ENCODE measurements around the gene FAXDC2.
A peak's percentile ranks its signal among the peaks of the same experiment; 100 is the strongest.
"Not testable (repeated sequence)": the region's sequence is repeated elsewhere in the genome, so short reads cannot be mapped to it uniquely, and the experiment has no call there.

Gene FAXDC2

GRCh38 chr5:154857530-154858296 is 7.3 kb upstream of the FAXDC2 start:
- H3K9me3 Mint-ChIP-seq, result no peaks in the 10 kb centered on the region
- H3K27me3 Mint-ChIP-seq (ENCODE audit: low read depth), result no peaks in the 10 kb centered on the region
- peak overlapping the region; percentile 98 for H3K27ac Mint-ChIP-seq
- H3K36me3 Mint-ChIP-seq (ENCODE audit: low read depth), result peaks cover 29% of the 10 kb centered on the region
- H3K4me1 Mint-ChIP-seq (ENCODE audit: low read depth), result peaks cover 32% of the 10 kb centered on the region
- peak overlapping the region; percentile 97 for H3K4me3 Mint-ChIP-seq
- DNase-seq (ENCODE audit: low spot score), result peak; percentile 87

- H3K4me3 Mint-ChIP-seq, result no peak overlapping the region
These were observed 948 bp upstream of the FAXDC2 start for GRCh38 chr5:154851351-154851750.

GRCh38 chr5:154849791-154850201 is 607 bp downstream of the FAXDC2 start:
- no peak for DNase-seq (ENCODE audit: low spot score)
- Mint-ChIP-seq H3K4me3 (no peak overlapping the region), H3K27ac (no peak overlapping the region), H3K36me3 (ENCODE audit: low read depth) (no peaks in the 10 kb centered on the region), H3K27me3 (ENCODE audit: low read depth) (no peaks in the 10 kb centered on the region), H3K9me3 (no peaks in the 10 kb centered on the region), H3K4me1 (ENCODE audit: low read depth) (peaks cover 3% of the 10 kb centered on the region)

More at GRCh38 chr5:154851351-154851750, 948 bp upstream of the FAXDC2 start:
- H3K27me3 Mint-ChIP-seq (ENCODE audit: low read depth), result no peaks in the 10 kb centered on the region
- no peak for DNase-seq (ENCODE audit: low spot score)
- peaks cover 3% of the 10 kb centered on the region for H3K4me1 Mint-ChIP-seq (ENCODE audit: low read depth)
- no peaks in the 10 kb centered on the region for H3K9me3 Mint-ChIP-seq
- H3K36me3 Mint-ChIP-seq (ENCODE audit: low read depth), result no peaks in the 10 kb centered on the region
- no peak overlapping the region for H3K27ac Mint-ChIP-seq

- Mint-ChIP-seq H3K9me3 (no peaks in the 10 kb centered on the region), H3K4me3 (no peak overlapping the region), H3K27me3 (ENCODE audit: low read depth) (no peaks in the 10 kb centered on the region), H3K4me1 (ENCODE audit: low read depth) (peaks cover 3% of the 10 kb centered on the region), H3K36me3 (ENCODE audit: low read depth) (no peaks in the 10 kb centered on the region), H3K27ac (no peak overlapping the region)
- no peak for DNase-seq (ENCODE audit: low spot score)
These were observed 1.1 kb downstream of the FAXDC2 start for GRCh38 chr5:154849264-154849785.

- Mint-ChIP-seq H3K27me3 (ENCODE audit: low read depth) (no peaks in the 10 kb centered on the region), H3K36me3 (ENCODE audit: low read depth) (no peaks in the 10 kb centered on the region), H3K4me1 (ENCODE audit: low read depth) (peaks cover 2% of the 10 kb centered on the region), H3K9me3 (no peaks in the 10 kb centered on the region), H3K4me3 (no peak overlapping the region), H3K27ac (no peak overlapping the region)
- no peak for DNase-seq (ENCODE audit: low spot score)
These were observed 5.6 kb downstream of the FAXDC2 start for GRCh38 chr5:154844809-154845208.

GRCh38 chr5:154842689-154843530 is 7.5 kb downstream of the FAXDC2 start:
- no peaks in the 10 kb centered on the region for H3K27me3 Mint-ChIP-seq (ENCODE audit: low read depth)
- no peak overlapping the region for H3K27ac Mint-ChIP-seq
- no peaks in the 10 kb centered on the region for H3K36me3 Mint-ChIP-seq (ENCODE audit: low read depth)
- no peak overlapping the region for H3K4me3 Mint-ChIP-seq
- H3K4me1 Mint-ChIP-seq (ENCODE audit: low read depth), result peaks cover 2% of the 10 kb centered on the region
- no peaks in the 10 kb centered on the region for H3K9me3 Mint-ChIP-seq
- no peak for DNase-seq (ENCODE audit: low spot score)

- H3K27me3 Mint-ChIP-seq (ENCODE audit: low read depth), result no peaks in the 10 kb centered on the region
- no peaks in the 10 kb centered on the region for H3K36me3 Mint-ChIP-seq (ENCODE audit: low read depth)
- no peaks in the 10 kb centered on the region for H3K9me3 Mint-ChIP-seq
- no peak overlapping the region for H3K4me3 Mint-ChIP-seq
- peaks cover 2% of the 10 kb centered on the region for H3K4me1 Mint-ChIP-seq (ENCODE audit: low read depth)
- no peak for DNase-seq (ENCODE audit: low spot score)
- no peak overlapping the region for H3K27ac Mint-ChIP-seq
These were observed 9.1 kb downstream of the FAXDC2 start for GRCh38 chr5:154841273-154841661.

- H3K9me3 Mint-ChIP-seq, result no peaks in the 10 kb centered on the region
- H3K36me3 Mint-ChIP-seq (ENCODE audit: low read depth), result no peaks in the 10 kb centered on the region
- H3K4me3 Mint-ChIP-seq, result no peak overlapping the region
- peaks cover 2% of the 10 kb centered on the region for H3K4me1 Mint-ChIP-seq (ENCODE audit: low read depth)
- DNase-seq (ENCODE audit: low spot score), result no peak
- no peak overlapping the region for H3K27ac Mint-ChIP-seq
- H3K27me3 Mint-ChIP-seq (ENCODE audit: low read depth), result no peaks in the 10 kb centered on the region
These were observed 9.7 kb downstream of the FAXDC2 start for GRCh38 chr5:154840435-154841272.

GRCh38 chr5:154837009-154837901 is 13.1 kb downstream of the FAXDC2 start:
- Mint-ChIP-seq H3K9me3 (no peaks in the 10 kb centered on the region), H3K4me1 (ENCODE audit: low read depth) (peaks cover 8% of the 10 kb centered on the region), H3K27ac (no peak overlapping the region), H3K27me3 (ENCODE audit: low read depth) (no peaks in the 10 kb centered on the region), H3K4me3 (no peak overlapping the region), H3K36me3 (ENCODE audit: low read depth) (peaks cover 3% of the 10 kb centered on the region)
- no peak for DNase-seq (ENCODE audit: low spot score)

- no peak for DNase-seq (ENCODE audit: low spot score)
- Mint-ChIP-seq H3K9me3 (no peaks in the 10 kb centered on the region), H3K36me3 (ENCODE audit: low read depth) (peaks cover 3% of the 10 kb centered on the region), H3K4me1 (ENCODE audit: low read depth) (peaks cover 8% of the 10 kb centered on the region), H3K27ac (no peak overlapping the region), H3K27me3 (ENCODE audit: low read depth) (no peaks in the 10 kb centered on the region), H3K4me3 (no peak overlapping the region)
These were observed 14.2 kb downstream of the FAXDC2 start for GRCh38 chr5:154836225-154836624.

GRCh38 chr5:154835701-154836052 is 14.7 kb downstream of the FAXDC2 start:
- not testable (repeated sequence) for H3K4me1 Mint-ChIP-seq (ENCODE audit: low read depth); H3K27me3 Mint-ChIP-seq (ENCODE audit: low read depth)

GRCh38 chr5:154834053-154834452 is 16.4 kb downstream of the FAXDC2 start:
- DNase-seq (ENCODE audit: low spot score), result no peak
- no peak overlapping the region for H3K4me3 Mint-ChIP-seq
- peaks cover 22% of the 10 kb centered on the region for H3K4me1 Mint-ChIP-seq (ENCODE audit: low read depth)
- no peak overlapping the region for H3K27ac Mint-ChIP-seq
- H3K36me3 Mint-ChIP-seq (ENCODE audit: low read depth), result peaks cover 12% of the 10 kb centered on the region
- H3K27me3 Mint-ChIP-seq (ENCODE audit: low read depth), result no peaks in the 10 kb centered on the region
- H3K9me3 Mint-ChIP-seq, result no peaks in the 10 kb centered on the region

More at GRCh38 chr5:154835701-154836052, 14.7 kb downstream of the FAXDC2 start:
- not testable (repeated sequence) for H3K36me3 Mint-ChIP-seq (ENCODE audit: low read depth); H3K9me3 Mint-ChIP-seq; DNase-seq (ENCODE audit: low spot score); H3K27ac Mint-ChIP-seq; H3K4me3 Mint-ChIP-seq

GRCh38 chr5:154832804-154833203 is 17.6 kb downstream of the FAXDC2 start:
- not testable (repeated sequence) for DNase-seq (ENCODE audit: low spot score); H3K27ac Mint-ChIP-seq; H3K9me3 Mint-ChIP-seq; H3K27me3 Mint-ChIP-seq (ENCODE audit: low read depth); H3K4me3 Mint-ChIP-seq
- peaks cover 29% of the 10 kb centered on the region for H3K4me1 Mint-ChIP-seq (ENCODE audit: low read depth)
- peaks cover 12% of the 10 kb centered on the region for H3K36me3 Mint-ChIP-seq (ENCODE audit: low read depth)

Measured in T-helper 2 cell treated with Interferon-gamma antibody and Interleukin-4, amounts not matched to agents 5 μg/mL and 100 μg/mL, for 36 hours (primary cell).